ENCODE measurements around the gene NDEL1. TPM values are rescaled to one million over a fixed set of nuclear protein-coding genes. Genes with fewer than 3 reads are reported as not detected.

The NDEL1 gene
- total RNA-seq, 1 experiment from 2014 or later, result 38.4 TPM

DNA sequence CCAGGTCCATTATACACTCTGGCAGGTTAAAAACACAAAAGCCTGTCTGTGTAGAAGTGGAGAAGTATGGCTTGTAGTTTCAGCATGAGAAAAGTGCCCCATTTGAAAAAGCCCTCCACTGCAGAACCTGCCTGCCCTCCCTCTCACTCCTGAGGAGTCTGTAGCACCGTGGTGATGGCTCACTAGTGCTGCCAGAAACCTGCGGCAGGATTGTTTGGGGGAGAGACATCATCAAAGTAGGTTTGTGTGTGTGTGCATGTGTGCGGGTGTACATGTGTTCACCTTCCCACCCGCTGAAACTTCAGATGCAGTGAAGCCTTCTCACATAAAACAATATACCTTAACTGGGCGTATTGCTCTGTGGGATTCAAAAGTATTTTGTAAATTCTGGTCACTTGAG lies 26.9 kb downstream of the NDEL1 start:
- TF ChIP-seq, protein P1, sequence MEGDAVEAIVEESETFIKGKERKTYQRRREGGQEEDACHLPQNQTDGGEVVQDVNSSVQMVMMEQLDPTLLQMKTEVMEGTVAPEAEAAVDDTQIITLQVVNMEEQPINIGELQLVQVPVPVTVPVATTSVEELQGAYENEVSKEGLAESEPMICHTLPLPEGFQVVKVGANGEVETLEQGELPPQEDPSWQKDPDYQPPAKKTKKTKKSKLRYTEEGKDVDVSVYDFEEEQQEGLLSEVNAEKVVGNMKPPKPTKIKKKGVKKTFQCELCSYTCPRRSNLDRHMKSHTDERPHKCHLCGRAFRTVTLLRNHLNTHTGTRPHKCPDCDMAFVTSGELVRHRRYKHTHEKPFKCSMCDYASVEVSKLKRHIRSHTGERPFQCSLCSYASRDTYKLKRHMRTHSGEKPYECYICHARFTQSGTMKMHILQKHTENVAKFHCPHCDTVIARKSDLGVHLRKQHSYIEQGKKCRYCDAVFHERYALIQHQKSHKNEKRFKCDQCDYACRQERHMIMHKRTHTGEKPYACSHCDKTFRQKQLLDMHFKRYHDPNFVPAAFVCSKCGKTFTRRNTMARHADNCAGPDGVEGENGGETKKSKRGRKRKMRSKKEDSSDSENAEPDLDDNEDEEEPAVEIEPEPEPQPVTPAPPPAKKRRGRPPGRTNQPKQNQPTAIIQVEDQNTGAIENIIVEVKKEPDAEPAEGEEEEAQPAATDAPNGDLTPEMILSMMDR (conservative IDR thresholded peaks at IDR 0.05), result no peak
- no peaks in the 10 kb centered on the region for H3K23me2 ChIP-seq (ENCODE audit: insufficient read length, low read depth, low read length, poor library complexity, severe bottlenecking)
- no peak overlapping the region for H2AK5ac ChIP-seq (ENCODE audit: insufficient read length, low read length)
- Mint-ChIP-seq H3K4me1 (peaks cover 5 to 8% of the 10 kb centered on the region in 2 experiments; a peak in 3 of 4 replicates), H3K27ac (no peak overlapping the region), H3K27me3 (ENCODE audit: low read depth) (no peaks in the 10 kb centered on the region), H3K9me3 (no peaks in the 10 kb centered on the region), H3K36me3 (ENCODE audit: insufficient read depth in 1 of 3, low read depth in 3 of 3) (peaks cover under 1 to 54% (median 26%) of the 10 kb centered on the region in 3 experiments; a peak in 5 of 7 replicates), H3K4me3 (no peak overlapping the region)
- no peak overlapping the region for H3K18ac ChIP-seq (ENCODE audit: insufficient read length, low read depth, low read length)
- no peak overlapping the region for H2AFZ ChIP-seq (ENCODE audit: low read length)
- H3K4me2 ChIP-seq (ENCODE audit: insufficient read depth, insufficient read length, low read length), result no peak overlapping the region
- H3K14ac ChIP-seq (ENCODE audit: insufficient read depth, low read length), result no peak overlapping the region
- no peak overlapping the region for H4K5ac ChIP-seq (ENCODE audit: insufficient read length, low read depth, low read length)
- H3K9me3 ChIP-seq (ENCODE audit: control insufficient read depth, low read depth, low read length), result no peaks in the 10 kb centered on the region
- H2BK20ac ChIP-seq (ENCODE audit: low read depth, low read length, poor library complexity, severe bottlenecking), result no peak overlapping the region
- H3K79me1 ChIP-seq (ENCODE audit: insufficient read depth, low read depth, low read length, poor library complexity, severe bottlenecking), result no peaks in the 10 kb centered on the region
- no peak overlapping the region for H4K91ac ChIP-seq (ENCODE audit: insufficient read length, low read depth, low read length)
- no peaks in the 10 kb centered on the region for H3K79me2 ChIP-seq (ENCODE audit: insufficient read depth, low read length)
- no peak overlapping the region for H2BK15ac ChIP-seq (ENCODE audit: low read depth, low read length)
- H2BK5ac ChIP-seq (ENCODE audit: insufficient read length, low read length), result no peak overlapping the region
- H3K4ac ChIP-seq (ENCODE audit: low read depth, low read length), result no peak overlapping the region
- no peak overlapping the region for H3K23ac ChIP-seq (ENCODE audit: insufficient read length, low read depth, low read length)
- no peak overlapping the region for H4K8ac ChIP-seq (replicated peaks; ENCODE audit: insufficient read length, low read depth, low read length)
- H2BK120ac ChIP-seq (ENCODE audit: low read depth, low read length, poor library complexity, severe bottlenecking), result no peak overlapping the region
- no peak overlapping the region for H3K27ac ChIP-seq (ENCODE audit: insufficient read length, low read depth, low read length)
- no peaks in the 10 kb centered on the region for H4K20me1 ChIP-seq (ENCODE audit: control insufficient read depth, insufficient read depth, insufficient read length)
- no peak overlapping the region for H3K56ac ChIP-seq (ENCODE audit: insufficient read length, low read depth, low read length)
- no CpG with 5 or more reads among the region's 5 CpGs for WGBS (ENCODE audit: extremely low coverage, insufficient read length, low lambda C conversion rate)
- no peaks in the 10 kb centered on the region for H3K4me1 ChIP-seq (ENCODE audit: insufficient read depth, low read length)
- no peak for DNase-seq
- H3T11ph ChIP-seq (ENCODE audit: low read length), result no peak overlapping the region
- no peaks in the 10 kb centered on the region for H3K27me3 ChIP-seq (ENCODE audit: insufficient read depth, low read length)
- no peak overlapping the region for H3K9ac ChIP-seq (ENCODE audit: extremely low read depth, insufficient read length, low read length)
- H2BK12ac ChIP-seq (ENCODE audit: insufficient read length, low read depth, low read length), result no peak overlapping the region

Data from H9 (cell line).